ENCODE measurements around the gene GNG14.

GNG14 gene

DNA sequence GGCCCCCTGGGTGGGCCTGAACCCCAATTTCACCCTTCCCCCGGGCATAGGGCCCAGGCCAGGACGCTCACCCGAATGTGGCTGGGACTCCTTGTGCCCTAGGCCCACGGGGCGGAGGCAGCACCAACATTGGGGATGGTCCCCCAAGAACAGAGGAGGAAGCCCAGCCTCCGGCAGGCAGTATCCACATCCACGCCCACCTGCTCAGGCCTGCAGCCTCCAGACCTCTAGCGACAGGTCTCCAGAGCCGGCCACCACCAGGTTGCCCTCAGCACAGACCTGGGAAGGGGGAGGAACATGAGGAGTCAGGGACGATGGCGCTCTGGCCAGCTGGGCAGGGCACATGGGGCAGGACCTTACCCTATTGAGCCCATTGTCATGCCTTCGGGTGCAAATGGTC, 1.2 kb downstream of the GNG14 start:
- Histone ChIP-seq H3K9me3 (no peaks in the 10 kb centered on the region), H3K4me3 (ENCODE audit: low read depth, low read length) (no peak overlapping the region), H3K4me1 (no peaks in the 10 kb centered on the region), H3K27me3 (no peaks in the 10 kb centered on the region), H3K36me3 (no peaks in the 10 kb centered on the region)
- DNase-seq = no peak
- TF ChIP-seq, protein P1, sequence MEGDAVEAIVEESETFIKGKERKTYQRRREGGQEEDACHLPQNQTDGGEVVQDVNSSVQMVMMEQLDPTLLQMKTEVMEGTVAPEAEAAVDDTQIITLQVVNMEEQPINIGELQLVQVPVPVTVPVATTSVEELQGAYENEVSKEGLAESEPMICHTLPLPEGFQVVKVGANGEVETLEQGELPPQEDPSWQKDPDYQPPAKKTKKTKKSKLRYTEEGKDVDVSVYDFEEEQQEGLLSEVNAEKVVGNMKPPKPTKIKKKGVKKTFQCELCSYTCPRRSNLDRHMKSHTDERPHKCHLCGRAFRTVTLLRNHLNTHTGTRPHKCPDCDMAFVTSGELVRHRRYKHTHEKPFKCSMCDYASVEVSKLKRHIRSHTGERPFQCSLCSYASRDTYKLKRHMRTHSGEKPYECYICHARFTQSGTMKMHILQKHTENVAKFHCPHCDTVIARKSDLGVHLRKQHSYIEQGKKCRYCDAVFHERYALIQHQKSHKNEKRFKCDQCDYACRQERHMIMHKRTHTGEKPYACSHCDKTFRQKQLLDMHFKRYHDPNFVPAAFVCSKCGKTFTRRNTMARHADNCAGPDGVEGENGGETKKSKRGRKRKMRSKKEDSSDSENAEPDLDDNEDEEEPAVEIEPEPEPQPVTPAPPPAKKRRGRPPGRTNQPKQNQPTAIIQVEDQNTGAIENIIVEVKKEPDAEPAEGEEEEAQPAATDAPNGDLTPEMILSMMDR (IDR thresholded peaks at IDR 0.05; ENCODE audit: low read depth, low read length) = no peak

DNA sequence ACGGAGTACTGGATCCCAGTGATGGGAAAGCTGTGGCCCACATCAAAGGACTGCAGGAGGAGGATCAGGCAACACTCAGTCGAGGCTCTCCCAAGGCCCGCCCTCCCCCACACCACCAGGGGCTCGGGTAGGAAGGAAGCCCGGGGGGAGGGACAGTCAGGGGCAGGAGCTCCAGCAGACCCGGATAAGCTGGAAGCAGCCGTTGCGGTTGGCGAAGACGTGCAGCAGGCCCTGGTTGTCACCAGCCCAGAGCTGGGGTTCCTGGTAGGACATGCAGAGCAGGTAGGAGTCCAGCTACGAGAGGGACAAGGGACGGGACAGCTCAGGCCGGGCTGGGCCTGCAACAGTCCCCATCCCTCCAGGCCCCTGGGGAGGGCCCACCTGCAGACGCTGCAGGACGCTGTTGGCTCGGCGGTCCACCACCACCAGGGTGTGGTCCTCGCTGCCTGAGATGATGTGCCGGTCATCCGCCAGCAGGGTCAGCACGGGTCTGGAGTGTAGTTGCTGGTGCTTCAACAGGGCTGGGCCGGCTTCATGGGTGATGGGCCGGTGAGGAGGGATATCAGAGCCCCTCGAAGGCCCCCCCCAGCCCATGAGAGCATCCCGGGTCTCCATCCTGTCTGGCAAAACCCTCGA, 1.9 kb downstream of the GNG14 start:
- Histone ChIP-seq H3K4me3 (ENCODE audit: low read depth, low read length) (no peak overlapping the region), H3K9me3 (no peaks in the 10 kb centered on the region), H3K36me3 (no peaks in the 10 kb centered on the region), H3K27me3 (no peaks in the 10 kb centered on the region), H3K4me1 (no peaks in the 10 kb centered on the region)
- TF ChIP-seq, protein P1 (IDR thresholded peaks at IDR 0.05; ENCODE audit: low read depth, low read length) = no peak
- no peak for DNase-seq

DNA sequence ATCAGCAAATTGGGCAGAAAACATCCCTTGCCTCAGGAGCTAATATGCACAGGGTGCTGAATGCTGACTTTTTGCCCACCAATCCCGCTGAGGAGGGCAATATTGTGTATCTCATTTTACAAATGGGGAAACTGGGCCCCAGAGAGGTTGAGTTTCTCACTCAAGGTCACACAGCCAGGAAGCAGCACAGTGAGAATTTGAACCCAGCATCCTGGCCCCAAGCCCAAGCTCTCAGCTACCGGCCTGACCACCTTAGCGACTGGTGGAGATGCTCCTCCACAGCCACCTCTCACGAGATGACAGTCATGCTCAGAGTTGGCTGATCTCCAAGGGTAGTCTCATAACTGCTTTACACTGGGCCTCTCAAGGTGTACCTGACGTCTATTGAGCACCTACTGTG, 5.2 kb downstream of the GNG14 start:
- TF ChIP-seq, protein P1 (IDR thresholded peaks at IDR 0.05; ENCODE audit: low read depth, low read length) = no peak
- H3K36me3 ChIP-seq = peaks cover 2% of the 10 kb centered on the region; the same call in 1 of the 2 replicates
- H3K4me1 ChIP-seq = no peaks in the 10 kb centered on the region
- H3K27me3 ChIP-seq = no peaks in the 10 kb centered on the region
- H3K4me3 ChIP-seq (ENCODE audit: low read depth, low read length) = no peak overlapping the region
- DNase-seq = no peak
- H3K9me3 ChIP-seq = no peaks in the 10 kb centered on the region

DNA sequence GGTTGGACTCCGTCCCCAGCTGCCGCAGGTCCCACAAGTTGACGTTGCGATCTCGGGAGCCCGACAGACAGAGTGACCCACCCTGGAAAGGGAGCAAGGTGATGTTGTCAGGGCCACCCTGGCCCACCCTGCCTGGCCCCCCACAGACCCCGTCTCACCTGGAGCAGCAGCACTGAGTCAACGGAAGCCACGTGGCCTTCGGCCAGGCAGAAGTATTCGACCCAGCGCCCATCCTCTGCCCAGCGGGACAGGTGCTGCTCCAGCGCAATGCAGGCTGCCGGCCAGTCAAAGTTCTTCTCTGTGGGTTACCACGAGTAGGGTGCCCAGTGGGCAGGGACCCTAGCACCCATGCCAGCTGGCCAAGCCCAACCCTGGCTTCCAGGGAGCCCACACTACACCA, 6.8 kb downstream of the GNG14 start:
- Histone ChIP-seq H3K27me3 (no peaks in the 10 kb centered on the region), H3K9me3 (no peaks in the 10 kb centered on the region), H3K4me1 (no peaks in the 10 kb centered on the region), H3K36me3 (peaks cover 14% of the 10 kb centered on the region), H3K4me3 (ENCODE audit: low read depth, low read length) (no peak overlapping the region)
- no peak for DNase-seq
- TF ChIP-seq, protein P1 (IDR thresholded peaks at IDR 0.05; ENCODE audit: low read depth, low read length) = no peak

DNA sequence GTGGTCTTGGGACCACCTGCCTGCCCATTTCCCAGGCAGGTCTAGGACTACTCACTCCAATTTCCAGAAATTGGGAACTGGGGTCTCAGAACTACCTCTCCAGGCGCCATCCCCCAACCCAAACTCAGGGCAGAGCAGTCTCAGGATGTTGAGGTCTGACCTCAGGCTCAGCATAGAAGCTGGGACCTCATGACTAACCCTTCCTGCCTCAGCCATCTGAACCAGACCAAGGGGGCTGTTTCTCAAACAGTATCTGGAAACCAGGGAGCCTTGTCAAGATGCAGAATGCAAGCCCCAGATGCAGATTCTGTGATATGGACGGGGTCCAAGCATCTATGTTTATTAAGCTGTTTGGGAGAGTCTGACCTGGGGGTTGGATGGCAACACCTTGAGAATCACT, 7.3 kb downstream of the GNG14 start:
- DNase-seq = no peak
- peaks cover 18% of the 10 kb centered on the region for H3K36me3 ChIP-seq
- TF ChIP-seq, protein P1 (IDR thresholded peaks at IDR 0.05; ENCODE audit: low read depth, low read length) = no peak
- no peaks in the 10 kb centered on the region for H3K9me3 ChIP-seq
- no peaks in the 10 kb centered on the region for H3K27me3 ChIP-seq
- H3K4me1 ChIP-seq = no peaks in the 10 kb centered on the region
- H3K4me3 ChIP-seq (ENCODE audit: low read depth, low read length) = peak overlapping the region; percentile 92; the same call in 1 of the 2 replicates

DNA sequence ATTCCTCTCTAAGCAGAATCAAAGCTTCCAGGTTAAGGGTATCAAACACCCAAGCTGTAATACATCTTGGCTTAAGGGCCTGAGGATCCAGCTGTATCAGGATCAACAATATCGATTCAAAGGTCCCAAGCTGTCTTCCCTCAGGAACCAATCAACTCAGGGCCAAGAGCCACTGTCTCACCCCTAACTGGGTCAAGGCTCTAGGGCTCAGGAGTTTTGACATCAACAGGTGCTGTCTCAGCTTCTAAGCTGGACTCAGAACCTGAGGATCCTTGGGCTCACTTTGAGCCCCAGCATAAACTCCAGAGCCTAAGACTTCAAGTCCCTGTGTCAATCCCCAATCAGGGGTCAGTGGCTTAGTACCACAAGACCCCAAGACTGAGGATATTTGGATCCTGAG, 7.7 kb downstream of the GNG14 start:
- Histone ChIP-seq H3K36me3 (peaks cover 20% of the 10 kb centered on the region), H3K4me1 (no peaks in the 10 kb centered on the region), H3K4me3 (ENCODE audit: low read depth, low read length) (peak overlapping the region; percentile 92), H3K27me3 (no peaks in the 10 kb centered on the region), H3K9me3 (no peaks in the 10 kb centered on the region)
- DNase-seq = no peak
- TF ChIP-seq, protein P1 (IDR thresholded peaks at IDR 0.05; ENCODE audit: low read depth, low read length) = no peak
